GM19035 (cell line): ENCODE results near the gene SCP2.

ENCODE experiments used
- ATAC-seq: cut with Tn5 transposase; IDR thresholded peaks from one replicate; pipeline ENCODE4 v1.9.1; 2021; ENCODE audit not compliant: unreplicated experiment

The SCP2 gene

DNA sequence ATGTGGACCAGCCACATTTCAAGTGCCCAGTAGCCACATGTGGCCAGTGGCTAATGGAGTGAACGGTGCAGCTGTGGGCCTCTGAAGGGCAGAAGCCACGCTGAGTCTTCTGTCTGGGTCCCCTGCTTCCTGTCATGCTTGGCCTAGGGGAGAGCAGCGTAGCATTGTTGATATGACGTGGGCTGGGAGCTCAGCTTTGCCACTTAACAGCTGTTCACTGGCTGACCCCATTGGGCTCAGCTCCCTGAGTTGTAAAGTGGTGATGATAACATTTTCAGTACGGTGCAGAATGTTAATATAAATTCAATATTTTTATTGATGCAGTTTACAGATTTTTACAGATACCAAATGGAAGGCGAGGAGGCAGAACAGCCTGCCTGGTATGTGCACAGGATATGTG, 139.4 kb downstream of the SCP2 start:
- no peak for ATAC-seq

GRCh38 chr1:53066891-53067738, 140.0 kb downstream of the SCP2 start:
- ATAC-seq: no peak

DNA sequence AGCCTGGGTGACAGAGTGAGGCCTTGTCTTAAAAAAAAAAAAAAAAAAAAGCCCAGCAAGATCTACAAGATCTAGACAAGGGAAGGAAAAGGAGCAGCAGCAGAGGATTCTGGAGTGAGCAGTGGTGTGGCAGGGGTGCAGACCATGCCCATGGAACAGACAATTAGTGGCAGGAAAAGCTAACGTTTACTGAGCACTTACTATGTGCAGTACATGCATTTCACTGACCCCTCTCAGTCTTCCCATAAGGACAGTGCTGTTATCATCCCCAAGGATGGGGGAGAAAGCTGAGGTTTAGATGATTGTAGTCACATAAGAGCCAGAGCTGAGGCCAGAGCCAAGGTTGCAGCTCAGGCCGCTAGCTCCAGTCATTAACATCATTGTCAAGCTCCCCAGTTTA, 140.8 kb downstream of the SCP2 start:
- ATAC-seq: no peak

- ATAC-seq: no peak
Observed at GRCh38 chr1:53068314-53069099, 141.4 kb downstream of the SCP2 start.

- ATAC-seq: no peak
Observed at GRCh38 chr1:53069265-53069662, 142.2 kb downstream of the SCP2 start.

DNA sequence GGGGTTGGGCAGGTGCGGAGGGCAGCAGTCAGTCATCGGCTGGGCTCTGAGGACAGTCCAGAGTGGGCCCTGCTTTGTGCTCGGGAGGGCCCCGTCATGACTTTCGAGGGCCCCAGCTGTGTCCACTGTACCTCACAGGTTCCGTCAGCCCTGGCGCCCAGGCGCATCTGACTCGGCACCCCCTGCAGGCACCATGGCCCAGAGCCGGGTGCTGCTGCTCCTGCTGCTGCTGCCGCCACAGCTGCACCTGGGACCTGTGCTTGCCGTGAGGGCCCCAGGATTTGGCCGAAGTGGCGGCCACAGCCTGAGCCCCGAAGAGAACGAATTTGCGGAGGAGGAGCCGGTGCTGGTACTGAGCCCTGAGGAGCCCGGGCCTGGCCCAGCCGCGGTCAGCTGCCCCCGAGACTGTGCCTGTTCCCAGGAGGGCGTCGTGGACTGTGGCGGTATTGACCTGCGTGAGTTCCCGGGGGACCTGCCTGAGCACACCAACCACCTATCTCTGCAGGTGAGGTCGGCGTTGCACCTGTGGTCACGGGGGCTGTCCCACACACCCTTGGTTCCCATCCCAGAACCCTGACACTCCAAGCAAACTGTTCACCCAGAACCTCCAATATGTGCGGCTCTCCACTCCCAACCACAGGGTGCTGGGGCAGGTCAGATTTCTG, 142.7 kb downstream of the SCP2 start:
- ATAC-seq: no peak

- ATAC-seq: no peak
Observed at GRCh38 chr1:53070621-53071020, 143.5 kb downstream of the SCP2 start.

- no peak for ATAC-seq
Observed at GRCh38 chr1:53071167-53071865, 144.2 kb downstream of the SCP2 start.

- no peak for ATAC-seq
Observed at GRCh38 chr1:53071915-53072314, 144.8 kb downstream of the SCP2 start.

DNA sequence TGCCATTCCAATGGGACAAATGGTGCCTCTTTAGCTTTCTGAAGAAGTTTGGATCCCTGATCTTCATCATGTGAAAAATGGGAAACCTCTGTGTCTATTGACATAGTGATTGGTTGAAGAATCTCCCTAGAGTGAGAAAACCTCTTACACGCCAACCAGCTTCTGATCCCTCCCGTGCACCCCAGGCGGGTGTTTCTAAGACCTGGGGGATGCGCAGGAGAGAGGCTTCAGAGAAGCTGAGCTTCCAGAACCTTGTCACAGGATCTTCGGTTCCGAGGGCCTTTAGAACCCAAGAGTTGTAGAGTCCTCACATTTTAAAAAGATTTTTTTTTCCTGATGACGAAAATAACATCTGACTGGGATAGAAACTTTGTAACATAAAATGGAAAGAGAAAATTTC, 146.2 kb downstream of the SCP2 start:
- ATAC-seq: no peak

- ATAC-seq: no peak
Observed at GRCh38 chr1:53073868-53074311, 146.8 kb downstream of the SCP2 start.

DNA sequence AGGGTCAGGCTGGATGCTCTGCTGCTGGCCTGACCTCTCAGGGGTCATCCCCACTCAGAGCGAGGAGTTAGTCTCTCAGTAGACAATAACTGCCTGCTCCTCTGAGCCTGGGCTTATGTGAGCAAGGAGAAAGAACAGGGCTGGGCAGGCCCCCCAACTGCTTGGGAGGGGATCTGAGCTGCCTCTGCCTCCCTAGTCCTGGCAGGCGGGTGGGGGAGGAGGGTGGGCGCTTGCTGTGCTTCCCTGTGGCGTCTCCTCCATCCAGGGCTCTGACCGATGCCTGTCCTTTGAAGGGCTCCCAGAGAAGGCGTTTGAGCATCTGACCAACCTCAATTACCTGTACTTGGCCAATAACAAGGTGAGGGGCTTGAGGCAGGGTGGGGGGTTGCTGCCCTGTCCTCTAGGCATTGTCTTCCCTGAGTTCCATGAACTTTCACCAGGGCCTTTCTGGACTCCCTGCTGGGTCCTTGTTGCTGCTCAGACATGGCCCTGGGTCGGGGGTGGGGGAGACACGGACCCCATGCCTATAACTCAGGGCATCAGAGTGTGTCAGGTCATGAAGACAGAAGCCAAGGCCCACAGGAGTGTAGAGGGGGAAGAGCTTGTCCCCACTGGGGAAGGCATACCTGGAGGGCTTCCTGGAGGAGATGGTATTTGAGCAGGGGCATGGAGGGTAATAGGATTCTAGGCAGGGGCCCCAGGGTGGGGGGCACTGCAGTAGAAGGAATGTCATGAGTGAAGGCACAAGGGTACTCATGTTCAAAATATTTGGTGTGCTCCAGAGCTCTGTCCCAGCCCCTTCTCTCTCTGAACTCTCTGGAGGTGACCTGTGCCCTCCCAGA, 147.5 kb downstream of the SCP2 start:
- ATAC-seq: no peak

DNA sequence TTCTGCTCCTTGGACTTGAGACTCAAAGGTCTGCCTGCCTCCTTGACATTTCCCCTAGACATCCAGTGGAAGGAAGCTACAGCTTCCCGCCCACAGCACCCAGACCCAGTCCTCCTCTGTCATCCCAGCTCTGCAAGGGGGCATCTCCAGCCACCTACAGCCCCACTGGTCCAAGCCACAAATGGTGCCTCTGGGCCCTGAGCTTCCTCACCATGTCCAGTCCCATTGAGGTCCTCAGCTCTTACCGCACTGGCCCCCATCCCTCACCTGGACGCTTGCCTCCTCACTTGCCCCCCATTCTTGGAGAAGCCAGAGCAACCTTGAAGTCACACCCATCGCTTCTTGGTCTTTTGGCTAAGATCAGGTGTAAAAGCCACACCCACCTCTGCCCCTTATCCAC, 148.1 kb downstream of the SCP2 start:
- no peak for ATAC-seq

DNA sequence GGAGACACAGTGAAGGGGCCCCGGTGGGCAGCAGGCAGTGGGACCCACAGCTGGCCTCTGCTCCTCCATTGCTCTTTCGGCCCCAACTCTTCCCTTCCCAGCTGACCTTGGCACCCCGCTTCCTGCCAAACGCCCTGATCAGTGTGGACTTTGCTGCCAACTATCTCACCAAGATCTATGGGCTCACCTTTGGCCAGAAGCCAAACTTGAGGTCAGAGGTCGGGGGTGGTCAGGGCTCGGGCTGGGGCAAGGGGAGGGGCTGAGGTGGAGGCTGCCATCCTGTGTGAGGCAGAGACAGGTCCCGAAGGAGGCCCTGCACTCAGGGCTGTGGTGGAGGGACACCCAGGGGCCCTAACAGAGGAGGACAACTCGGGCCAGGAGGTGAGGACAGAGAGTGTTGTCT, 148.7 kb downstream of the SCP2 start:
- ATAC-seq: no peak

DNA sequence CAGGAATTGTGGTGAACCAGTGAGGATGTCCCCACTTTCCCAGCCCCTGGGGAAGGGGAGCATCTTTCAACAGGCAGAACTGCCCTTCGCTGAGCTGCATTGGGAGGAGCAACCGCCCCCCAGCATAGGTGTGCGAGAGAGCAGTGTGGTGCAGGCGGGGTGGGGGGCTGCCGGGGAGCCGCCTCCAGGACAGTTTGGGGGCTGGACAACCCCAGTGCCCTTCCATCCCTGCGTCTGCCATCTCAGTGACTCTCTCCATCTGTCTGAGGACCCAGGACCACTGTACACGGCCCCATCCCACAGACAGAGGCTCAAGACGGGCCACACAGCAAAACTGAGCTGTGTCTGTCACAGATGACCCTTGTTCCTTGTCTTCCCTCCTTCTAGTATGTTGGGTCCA, 149.1 kb downstream of the SCP2 start:
- no peak for ATAC-seq

- ATAC-seq: no peak
Observed at GRCh38 chr1:53076721-53077598, 149.9 kb downstream of the SCP2 start.

- ATAC-seq: no peak
Observed at GRCh38 chr1:53077599-53077965, 150.5 kb downstream of the SCP2 start.

DNA sequence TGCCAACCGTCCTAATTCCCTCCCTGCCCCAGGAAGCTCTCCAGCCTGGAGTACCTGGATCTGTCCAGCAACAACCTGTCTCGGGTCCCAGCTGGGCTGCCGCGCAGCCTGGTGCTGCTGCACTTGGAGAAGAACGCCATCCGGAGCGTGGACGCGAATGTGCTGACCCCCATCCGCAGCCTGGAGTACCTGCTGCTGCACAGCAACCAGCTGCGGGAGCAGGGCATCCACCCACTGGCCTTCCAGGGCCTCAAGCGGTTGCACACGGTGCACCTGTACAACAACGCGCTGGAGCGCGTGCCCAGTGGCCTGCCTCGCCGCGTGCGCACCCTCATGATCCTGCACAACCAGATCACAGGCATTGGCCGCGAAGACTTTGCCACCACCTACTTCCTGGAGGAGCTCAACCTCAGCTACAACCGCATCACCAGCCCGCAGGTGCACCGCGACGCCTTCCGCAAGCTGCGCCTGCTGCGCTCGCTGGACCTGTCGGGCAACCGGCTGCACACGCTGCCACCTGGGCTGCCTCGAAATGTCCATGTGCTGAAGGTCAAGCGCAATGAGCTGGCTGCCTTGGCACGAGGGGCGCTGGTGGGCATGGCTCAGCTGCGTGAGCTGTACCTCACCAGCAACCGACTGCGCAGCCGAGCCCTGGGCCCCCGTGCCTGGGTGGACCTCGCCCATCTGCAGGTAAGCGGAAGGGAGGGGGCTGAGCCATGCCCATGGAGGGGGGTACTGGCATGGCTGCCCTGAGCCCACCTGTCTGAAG, 151.4 kb downstream of the SCP2 start:
- no peak for ATAC-seq

- no peak for ATAC-seq
Observed at GRCh38 chr1:53079251-53079650, 152.2 kb downstream of the SCP2 start.
